Measurements from ENCODE around the gene CEP152.

CEP152 gene

DNA sequence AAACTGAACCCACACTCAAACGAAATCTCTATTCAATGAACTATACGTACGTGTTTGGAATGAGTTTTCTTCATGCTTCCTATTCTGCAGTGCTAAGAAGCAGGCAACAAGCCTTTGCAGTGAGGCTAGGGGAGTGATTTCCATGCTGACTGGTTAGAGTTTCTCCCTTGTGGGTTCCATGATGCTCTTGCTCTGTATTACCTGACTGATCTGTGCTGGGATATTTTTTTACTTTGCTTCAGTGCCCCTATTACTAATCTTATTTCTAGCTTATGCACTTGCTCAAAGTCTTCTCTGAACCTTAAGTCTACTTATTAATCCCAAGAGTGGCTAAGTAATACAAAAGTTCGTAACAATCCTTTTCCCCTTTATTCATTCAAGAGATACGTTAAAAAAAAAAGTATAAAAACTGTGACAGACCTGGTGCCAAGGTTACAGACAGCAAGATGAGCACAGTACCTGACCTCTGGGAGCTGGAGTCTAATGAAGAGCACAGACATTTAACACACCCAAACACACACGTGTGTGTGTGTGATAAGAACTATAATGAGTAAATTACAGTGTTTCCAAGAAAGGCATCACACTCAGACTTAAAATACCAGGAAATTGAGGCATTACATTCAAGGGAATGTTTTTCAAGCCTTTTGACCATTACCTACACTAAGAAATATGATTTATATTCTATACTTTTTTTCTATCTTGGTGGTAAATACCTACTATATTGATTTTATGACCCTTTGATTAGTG, 114.9 kb downstream of the CEP152 start:
- no peak for DNase-seq

DNA sequence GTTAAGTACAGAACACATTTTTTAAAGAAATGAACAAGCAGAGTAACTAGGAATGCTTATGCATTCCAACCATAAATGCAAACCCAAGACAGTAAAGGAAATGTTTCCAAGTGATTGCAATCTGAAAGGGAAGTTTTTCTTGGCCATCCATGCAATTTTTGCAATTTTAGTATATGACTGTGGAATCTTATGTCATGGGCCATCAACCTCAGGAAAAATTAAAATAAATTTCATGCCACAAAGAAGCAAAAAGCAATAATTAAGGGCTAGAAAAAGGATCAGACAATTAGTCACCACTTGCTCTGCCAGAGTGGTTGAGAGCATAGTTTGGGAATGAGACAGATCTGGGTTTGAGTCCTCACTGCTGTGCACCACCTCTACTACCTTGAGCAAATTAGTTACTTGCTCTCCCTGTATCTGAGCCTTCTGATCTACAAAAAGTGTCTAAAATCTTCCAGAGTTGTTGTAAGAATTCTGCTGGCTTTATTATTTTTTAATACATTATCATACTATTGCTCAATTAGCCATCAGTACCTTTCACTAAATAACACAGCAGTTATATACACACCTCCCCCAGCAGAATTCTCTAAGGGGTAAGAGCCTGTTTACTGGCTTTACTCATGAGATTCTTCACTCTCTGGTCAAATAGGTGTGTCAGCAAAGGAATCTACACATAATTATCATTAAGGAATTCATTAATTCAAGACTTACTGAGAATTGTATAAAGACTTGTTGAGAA, 115.6 kb downstream of the CEP152 start:
- DNase-seq: no peak

DNA sequence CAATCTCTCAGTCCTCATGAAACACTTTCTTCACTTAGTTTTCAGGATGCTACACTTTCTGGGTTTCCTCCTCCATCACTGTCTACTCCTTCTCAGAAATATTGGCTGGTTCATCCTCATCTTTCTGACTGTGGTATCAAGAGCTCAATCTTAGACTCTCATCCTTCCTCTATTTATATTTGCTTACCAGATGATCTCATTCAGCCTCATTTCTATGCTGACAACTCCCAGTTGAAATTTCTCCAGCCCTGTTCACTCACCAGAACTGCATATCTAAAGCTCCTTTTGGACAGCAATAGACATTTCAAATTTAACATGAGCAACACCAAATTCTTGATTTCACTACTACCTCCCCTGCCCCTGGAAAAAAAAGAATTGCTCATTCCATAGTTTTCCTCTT, 117.4 kb downstream of the CEP152 start:
- DNase-seq: no peak

DNA sequence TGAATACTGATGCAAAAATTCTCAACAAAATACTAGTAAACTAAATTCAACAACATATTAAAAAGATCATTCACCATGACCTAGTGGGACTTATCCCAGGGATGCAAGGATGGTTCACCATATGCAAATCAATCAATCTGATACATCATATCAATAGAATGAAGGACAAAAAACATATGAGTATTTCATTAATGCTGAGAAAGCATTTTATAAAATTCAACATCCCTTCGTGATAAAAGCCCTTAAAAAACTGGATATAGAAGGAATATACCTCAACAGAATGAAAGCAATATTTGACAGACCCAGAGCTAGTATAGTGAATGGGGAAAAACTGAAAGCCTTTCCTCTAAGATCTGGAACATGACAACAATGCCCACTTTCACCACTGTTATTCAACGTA, 122.4 kb downstream of the CEP152 start:
- no peak for DNase-seq

All from activated CD4-positive, alpha-beta T cell treated with anti-CD3 and anti-CD28 coated beads, Interleukin-10, Interleukin-2, amounts not matched to agents 100 ng/mL and 50 ng/mL, durations not matched to agents 16 hours and 8 hours (primary cell).